Measurements from ENCODE around the gene RFT1. TPM values are rescaled to one million over a fixed set of nuclear protein-coding genes. Genes with fewer than 3 reads are reported as not detected.

RFT1 gene
- total RNA-seq, 6 experiments from 2014 or later: 9.3 to 12.4 (median 10.4) TPM

GRCh38 chr3:53144446-53144845 lies 14.2 kb upstream of the RFT1 start:
- DNase-seq: no peak
- no peak for ATAC-seq
- intact Hi-C loops (cut with DNase I): no loop called here
- no peaks in the 10 kb centered on the region for H3K27me3 ChIP-seq
- H3K27ac ChIP-seq: no peak overlapping the region
- TF ChIP-seq POLR2A (IDR thresholded peaks at IDR 0.05): no peak
- no peak for TF ChIP-seq CTCF (IDR thresholded peaks at IDR 0.05)
- H3K36me3 ChIP-seq: no peaks in the 10 kb centered on the region
- no peak overlapping the region for H3K4me3 ChIP-seq
- no peaks in the 10 kb centered on the region for H3K9me3 ChIP-seq
- peaks cover 0 to under 1% (median 0%) of the 10 kb centered on the region in 4 donors for H3K4me1 ChIP-seq
- 40% methylated on average over 1 of the region's 4 CpGs for WGBS (ENCODE audit: insufficient coverage, low coverage, low lambda C conversion rate, missing lambda C conversion rate)

DNA sequence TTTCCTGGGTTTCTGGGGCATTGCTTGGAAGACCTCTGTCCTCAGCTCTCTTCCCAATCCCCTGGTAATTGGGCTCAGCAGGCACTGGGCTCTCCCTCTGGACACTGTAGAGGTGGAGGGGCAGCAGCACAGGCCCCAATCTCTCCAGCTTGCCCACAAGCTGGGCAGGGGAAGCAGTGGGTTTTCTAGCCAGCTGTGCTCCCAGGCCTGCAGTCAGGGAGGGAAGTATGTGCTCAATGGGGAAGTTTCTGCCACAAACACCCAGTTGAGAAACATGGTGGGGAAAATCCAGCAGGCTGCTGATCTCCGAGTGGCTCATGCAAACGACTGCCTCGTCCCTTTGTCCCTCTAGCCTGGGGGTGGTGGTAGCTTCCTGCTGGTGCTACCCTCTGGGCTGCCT lies 12.8 kb upstream of the RFT1 start:
- H3K27me3 ChIP-seq: no peaks in the 10 kb centered on the region
- no peaks in the 10 kb centered on the region for H3K4me1 ChIP-seq
- WGBS (ENCODE audit: insufficient coverage, low coverage, low lambda C conversion rate, missing lambda C conversion rate): 63% methylated on average over 3 of the region's 3 CpGs
- intact Hi-C loops (cut with DNase I): no loop called here
- ATAC-seq (peak; percentile 35 to 57 (median 40)), DNase-seq (no peak)
- no peaks in the 10 kb centered on the region for H3K9me3 ChIP-seq
- TF ChIP-seq POLR2A (IDR thresholded peaks at IDR 0.05) (no peak), CTCF (IDR thresholded peaks at IDR 0.05) (no peak)
- no peak overlapping the region for H3K27ac ChIP-seq
- H3K4me3 ChIP-seq: no peak overlapping the region
- H3K36me3 ChIP-seq: no peaks in the 10 kb centered on the region

GRCh38 chr3:53140847-53141845 lies 10.9 kb upstream of the RFT1 start:
- H3K36me3 ChIP-seq: no peaks in the 10 kb centered on the region
- peak in 3 of 4 donors; percentile 14 to 46 (median 20) for ATAC-seq

More at GRCh38 chr3:53140847-53141845, 10.9 kb upstream of the RFT1 start:
- no peak for TF ChIP-seq CTCF (IDR thresholded peaks at IDR 0.05)
- no peak for TF ChIP-seq POLR2A (IDR thresholded peaks at IDR 0.05)
- Histone ChIP-seq H3K4me1 (no peaks in the 10 kb centered on the region), H3K27ac (no peak overlapping the region), H3K4me3 (no peak overlapping the region), H3K9me3 (no peaks in the 10 kb centered on the region), H3K27me3 (no peaks in the 10 kb centered on the region)
- intact Hi-C loops (cut with DNase I): no loop called here
- no peak for DNase-seq
- WGBS (ENCODE audit: insufficient coverage, low coverage, low lambda C conversion rate, missing lambda C conversion rate): 53% methylated on average over 6 of the region's 6 CpGs
